GM19193 (cell line): ENCODE measurements around the gene TMEM62.

Source experiments
- POLR2A ChIP-seq: IDR thresholded peaks from 4 replicates; pipeline ENCODE4 v1.6.1; 2011; ENCODE audit not compliant: insufficient read depth, insufficient read length; ENCODE audit errors: extremely low read depth

Gene TMEM62

GRCh38 chr15:43232289-43232874 lies 99.0 kb downstream of the TMEM62 start:
- no peak for TF ChIP-seq POLR2A
